Measurements from ENCODE around the gene KCTD15. TPM values are rescaled to one million over a fixed set of nuclear protein-coding genes. Genes with fewer than 3 reads are reported as not detected.
A peak's percentile ranks its signal among the peaks of the same experiment; 100 is the strongest.

The KCTD15 gene
- total RNA-seq, 1 experiment from 2014 or later: 41.5 TPM

- POLR2A ChIA-PET: no interaction called here
- CTCF ChIA-PET: interaction anchor here (1.0 to 2.0 kb wide), 3 partner anchors 54 to 288 kb away, joined by 3 to 8 read pairs (median 8); no protein-coding TSS in a partner anchor
- H3K36me3 Mint-ChIP-seq: no peaks in the 10 kb centered on the region
These were observed 36.0 kb downstream of the KCTD15 start for GRCh38 chr19:33832633-33833032.

GRCh38 chr19:33840382-33840781, 43.7 kb downstream of the KCTD15 start:
- no peaks in the 10 kb centered on the region for H3K27me3 Mint-ChIP-seq (ENCODE audit: low read depth)
- no peak overlapping the region for H3K4me3 Mint-ChIP-seq
- no peak for DNase-seq (ENCODE audit: low spot score)
- H3K9me3 Mint-ChIP-seq: no peaks in the 10 kb centered on the region
- no peaks in the 10 kb centered on the region for H3K36me3 Mint-ChIP-seq
- no peaks in the 10 kb centered on the region; the same call in 1 of the 2 replicates for H3K4me1 Mint-ChIP-seq
- CTCF ChIA-PET: interaction anchor here (1.4 kb wide), 1 partner anchor 63 kb away, joined by 3 read pairs; no protein-coding TSS in a partner anchor
- H3K27ac Mint-ChIP-seq: no peak overlapping the region
- POLR2A ChIA-PET: no interaction called here
- no peak for ATAC-seq
- TF ChIP-seq ZNF317 (CRISPR knock-in tag; IDR thresholded peaks at IDR 0.05; ENCODE audit: borderline replicate concordance, low read depth) (no peak), STAT6 (CRISPR knock-in tag; conservative IDR thresholded peaks at IDR 0.05; ENCODE audit: low read depth) (no peak), CREB1 (CRISPR knock-in tag; IDR thresholded peaks at IDR 0.05) (no peak), FOXK1 (CRISPR knock-in tag; IDR thresholded peaks at IDR 0.05) (no peak), AFF4 (CRISPR knock-in tag; IDR thresholded peaks at IDR 0.05; ENCODE audit: borderline replicate concordance) (no peak), JAZF1 (CRISPR knock-in tag; IDR thresholded peaks at IDR 0.05) (no peak), ZNF671 (CRISPR knock-in tag; IDR thresholded peaks at IDR 0.05) (no peak), CBFB (CRISPR knock-in tag; IDR thresholded peaks at IDR 0.05; ENCODE audit: low read depth) (no peak), ELF4 (CRISPR knock-in tag; IDR thresholded peaks at IDR 0.05; ENCODE audit: low read depth) (no peak), IRF2 (CRISPR knock-in tag; IDR thresholded peaks at IDR 0.05; ENCODE audit: borderline replicate concordance, low read depth) (no peak)
- TF ChIP-seq, protein P1, sequence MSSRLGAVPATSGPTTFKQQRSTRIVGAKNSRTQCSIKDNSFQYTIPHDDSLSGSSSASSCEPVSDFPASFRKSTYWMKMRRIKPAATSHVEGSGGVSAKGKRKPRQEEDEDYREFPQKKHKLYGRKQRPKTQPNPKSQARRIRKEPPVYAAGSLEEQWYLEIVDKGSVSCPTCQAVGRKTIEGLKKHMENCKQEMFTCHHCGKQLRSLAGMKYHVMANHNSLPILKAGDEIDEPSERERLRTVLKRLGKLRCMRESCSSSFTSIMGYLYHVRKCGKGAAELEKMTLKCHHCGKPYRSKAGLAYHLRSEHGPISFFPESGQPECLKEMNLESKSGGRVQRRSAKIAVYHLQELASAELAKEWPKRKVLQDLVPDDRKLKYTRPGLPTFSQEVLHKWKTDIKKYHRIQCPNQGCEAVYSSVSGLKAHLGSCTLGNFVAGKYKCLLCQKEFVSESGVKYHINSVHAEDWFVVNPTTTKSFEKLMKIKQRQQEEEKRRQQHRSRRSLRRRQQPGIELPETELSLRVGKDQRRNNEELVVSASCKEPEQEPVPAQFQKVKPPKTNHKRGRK (CRISPR knock-in tag; IDR thresholded peaks at IDR 0.05; ENCODE audit: borderline replicate concordance): no peak
- TF ChIP-seq, protein P2, sequence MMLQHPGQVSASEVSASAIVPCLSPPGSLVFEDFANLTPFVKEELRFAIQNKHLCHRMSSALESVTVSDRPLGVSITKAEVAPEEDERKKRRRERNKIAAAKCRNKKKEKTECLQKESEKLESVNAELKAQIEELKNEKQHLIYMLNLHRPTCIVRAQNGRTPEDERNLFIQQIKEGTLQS (CRISPR knock-in tag; conservative IDR thresholded peaks at IDR 0.05): no peak
- TF ChIP-seq, protein P3, sequence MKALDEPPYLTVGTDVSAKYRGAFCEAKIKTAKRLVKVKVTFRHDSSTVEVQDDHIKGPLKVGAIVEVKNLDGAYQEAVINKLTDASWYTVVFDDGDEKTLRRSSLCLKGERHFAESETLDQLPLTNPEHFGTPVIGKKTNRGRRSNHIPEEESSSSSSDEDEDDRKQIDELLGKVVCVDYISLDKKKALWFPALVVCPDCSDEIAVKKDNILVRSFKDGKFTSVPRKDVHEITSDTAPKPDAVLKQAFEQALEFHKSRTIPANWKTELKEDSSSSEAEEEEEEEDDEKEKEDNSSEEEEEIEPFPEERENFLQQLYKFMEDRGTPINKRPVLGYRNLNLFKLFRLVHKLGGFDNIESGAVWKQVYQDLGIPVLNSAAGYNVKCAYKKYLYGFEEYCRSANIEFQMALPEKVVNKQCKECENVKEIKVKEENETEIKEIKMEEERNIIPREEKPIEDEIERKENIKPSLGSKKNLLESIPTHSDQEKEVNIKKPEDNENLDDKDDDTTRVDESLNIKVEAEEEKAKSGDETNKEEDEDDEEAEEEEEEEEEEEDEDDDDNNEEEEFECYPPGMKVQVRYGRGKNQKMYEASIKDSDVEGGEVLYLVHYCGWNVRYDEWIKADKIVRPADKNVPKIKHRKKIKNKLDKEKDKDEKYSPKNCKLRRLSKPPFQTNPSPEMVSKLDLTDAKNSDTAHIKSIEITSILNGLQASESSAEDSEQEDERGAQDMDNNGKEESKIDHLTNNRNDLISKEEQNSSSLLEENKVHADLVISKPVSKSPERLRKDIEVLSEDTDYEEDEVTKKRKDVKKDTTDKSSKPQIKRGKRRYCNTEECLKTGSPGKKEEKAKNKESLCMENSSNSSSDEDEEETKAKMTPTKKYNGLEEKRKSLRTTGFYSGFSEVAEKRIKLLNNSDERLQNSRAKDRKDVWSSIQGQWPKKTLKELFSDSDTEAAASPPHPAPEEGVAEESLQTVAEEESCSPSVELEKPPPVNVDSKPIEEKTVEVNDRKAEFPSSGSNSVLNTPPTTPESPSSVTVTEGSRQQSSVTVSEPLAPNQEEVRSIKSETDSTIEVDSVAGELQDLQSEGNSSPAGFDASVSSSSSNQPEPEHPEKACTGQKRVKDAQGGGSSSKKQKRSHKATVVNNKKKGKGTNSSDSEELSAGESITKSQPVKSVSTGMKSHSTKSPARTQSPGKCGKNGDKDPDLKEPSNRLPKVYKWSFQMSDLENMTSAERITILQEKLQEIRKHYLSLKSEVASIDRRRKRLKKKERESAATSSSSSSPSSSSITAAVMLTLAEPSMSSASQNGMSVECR (CRISPR knock-in tag; IDR thresholded peaks at IDR 0.05; ENCODE audit: borderline replicate concordance): no peak

More at GRCh38 chr19:33832633-33833032, 36.0 kb downstream of the KCTD15 start:
- ATAC-seq (peak; percentile 58), DNase-seq (ENCODE audit: low spot score) (no peak)
- no peaks in the 10 kb centered on the region for H3K27me3 Mint-ChIP-seq (ENCODE audit: low read depth)
- no peak for TF ChIP-seq ZBTB21 (CRISPR knock-in tag; IDR thresholded peaks at IDR 0.05; ENCODE audit: borderline replicate concordance)
- TF ChIP-seq PRRX2 (CRISPR knock-in tag; IDR thresholded peaks at IDR 0.05): no peak
- TF ChIP-seq MAX (CRISPR knock-in tag; IDR thresholded peaks at IDR 0.05): no peak
- TF ChIP-seq IRF2 (CRISPR knock-in tag; IDR thresholded peaks at IDR 0.05; ENCODE audit: borderline replicate concordance, low read depth): no peak
- TF ChIP-seq ELF4 (CRISPR knock-in tag; IDR thresholded peaks at IDR 0.05; ENCODE audit: low read depth): no peak
- no peak for TF ChIP-seq SOX15 (CRISPR knock-in tag; IDR thresholded peaks at IDR 0.05)
- no peak for TF ChIP-seq ZSCAN18 (CRISPR knock-in tag; IDR thresholded peaks at IDR 0.05)
- TF ChIP-seq GABPB1 (CRISPR knock-in tag; IDR thresholded peaks at IDR 0.05): no peak
- TF ChIP-seq ESRRA (CRISPR knock-in tag; IDR thresholded peaks at IDR 0.05; ENCODE audit: borderline replicate concordance): no peak
- no peak for TF ChIP-seq KAT7 (CRISPR knock-in tag; IDR thresholded peaks at IDR 0.05; ENCODE audit: borderline replicate concordance)
- TF ChIP-seq RORB (CRISPR knock-in tag; IDR thresholded peaks at IDR 0.05): no peak
- H3K4me1 Mint-ChIP-seq: peaks cover 9% of the 10 kb centered on the region
- no peak overlapping the region for H3K27ac Mint-ChIP-seq
- no peaks in the 10 kb centered on the region for H3K9me3 Mint-ChIP-seq
- H3K4me3 Mint-ChIP-seq: no peak overlapping the region

All from WTC11 (cell line).